Measurements from ENCODE around the gene SLC4A5.
"Not testable (repeated sequence)": the region's sequence is repeated elsewhere in the genome, so short reads cannot be mapped to it uniquely, and the experiment has no call there.

The SLC4A5 gene

DNA sequence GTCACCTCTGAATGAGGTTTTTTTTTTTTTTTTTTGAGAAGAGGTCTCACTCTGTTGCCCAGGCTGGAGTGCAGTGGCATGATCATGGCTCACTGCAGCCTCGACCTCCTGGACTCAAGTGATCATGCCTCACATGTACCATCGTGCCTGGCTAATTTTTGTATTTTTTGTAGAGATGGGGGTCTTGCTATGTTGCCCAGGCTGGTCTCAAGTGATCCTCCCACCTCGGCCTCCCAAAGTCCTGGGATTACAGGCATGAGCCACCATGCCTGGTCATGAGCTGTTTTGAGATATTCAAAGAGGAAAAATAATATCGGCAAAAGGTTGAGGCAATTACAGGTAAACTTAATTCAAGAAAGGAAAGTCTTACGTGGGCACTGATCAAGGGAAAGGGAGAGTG is 113.4 kb downstream of the SLC4A5 start:
- not testable (repeated sequence) for DNase-seq (ENCODE audit: low read depth, low spot score)

- no peak for DNase-seq (ENCODE audit: low read depth, low spot score)
These were observed 114.4 kb downstream of the SLC4A5 start for GRCh38 chr2:74228772-74229171.

DNA sequence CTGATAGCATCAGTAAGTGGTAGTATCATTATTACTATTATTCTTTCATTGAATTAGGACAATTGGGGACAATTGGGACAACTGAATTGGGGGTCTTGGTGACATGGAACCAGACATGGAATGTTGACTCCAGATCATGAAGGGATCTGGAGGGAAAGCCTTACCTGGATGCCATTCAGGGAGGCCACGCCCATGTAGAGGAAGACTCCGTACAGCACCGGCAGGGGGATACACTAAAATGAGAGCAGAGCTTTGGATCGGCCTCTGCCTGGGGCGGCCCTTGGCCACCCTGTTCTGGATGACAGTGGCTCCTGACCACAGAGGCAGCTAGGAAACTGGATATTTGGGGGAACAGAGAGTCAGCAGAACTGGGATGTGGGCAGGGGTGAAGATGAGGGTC is 115.6 kb downstream of the SLC4A5 start:
- no peak for DNase-seq (ENCODE audit: low read depth, low spot score)

DNA sequence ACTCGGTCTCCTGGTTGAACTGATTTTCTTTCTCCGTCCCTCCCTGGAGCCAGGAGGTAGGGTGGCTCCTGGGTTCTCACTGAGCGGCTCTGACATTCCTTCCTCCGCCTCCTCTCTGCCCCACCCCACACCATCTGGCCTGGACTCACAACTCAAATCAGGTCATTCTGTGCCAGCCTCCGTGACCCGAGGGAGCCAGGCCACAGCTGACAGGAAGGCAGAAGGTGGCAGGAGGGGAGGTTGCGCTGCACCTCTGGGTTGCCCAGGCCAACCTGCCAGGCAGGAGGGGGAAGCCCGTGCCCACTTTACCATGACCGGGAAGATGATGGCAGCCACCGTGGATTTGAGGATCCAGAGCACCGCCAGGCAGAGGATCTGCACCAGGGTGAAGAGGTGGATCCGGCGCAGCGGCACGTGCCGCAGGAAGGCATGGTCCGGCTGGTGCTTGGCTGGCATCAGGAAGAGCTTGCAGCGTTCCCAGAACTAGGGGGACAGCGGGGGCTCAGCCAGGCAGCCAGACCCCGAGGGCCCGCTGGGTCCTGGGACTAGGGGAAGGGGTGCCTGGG is 116.5 kb downstream of the SLC4A5 start:
- DNase-seq (ENCODE audit: low read depth, low spot score), result no peak

- DNase-seq (ENCODE audit: low read depth, low spot score), result no peak
These were observed 117.3 kb downstream of the SLC4A5 start for GRCh38 chr2:74225698-74226459.

GRCh38 chr2:74223941-74224770 is 119.1 kb downstream of the SLC4A5 start:
- DNase-seq (ENCODE audit: low read depth, low spot score), result no peak

GRCh38 chr2:74222300-74222650 is 120.9 kb downstream of the SLC4A5 start:
- DNase-seq (ENCODE audit: low read depth, low spot score), result no peak

GRCh38 chr2:74221604-74222299 is 121.5 kb downstream of the SLC4A5 start:
- DNase-seq (ENCODE audit: low read depth, low spot score), result no peak

DNA sequence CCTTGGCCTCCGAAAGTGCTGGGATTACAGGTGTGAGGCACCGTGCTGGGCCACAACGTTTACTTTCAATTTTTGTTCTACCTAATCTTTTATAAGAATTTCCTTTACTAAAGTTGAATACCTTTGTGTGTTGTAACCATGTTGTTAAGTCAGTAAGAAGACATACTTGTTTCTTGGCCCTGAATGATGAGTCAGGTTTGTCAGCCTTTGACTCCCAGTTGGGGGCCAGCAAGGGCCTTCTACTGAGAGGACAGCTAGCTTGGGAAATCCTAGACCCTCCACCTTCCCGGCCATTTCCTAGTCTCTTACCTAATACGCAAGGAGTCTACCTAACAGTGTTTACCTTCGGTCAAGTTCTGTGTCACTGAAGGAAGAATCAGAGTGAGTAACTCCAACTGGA is 122.1 kb downstream of the SLC4A5 start:
- no peak for DNase-seq (ENCODE audit: low read depth, low spot score)

- no peak for DNase-seq (ENCODE audit: low read depth, low spot score)
These were observed 123.2 kb downstream of the SLC4A5 start for GRCh38 chr2:74219846-74220486.

DNA sequence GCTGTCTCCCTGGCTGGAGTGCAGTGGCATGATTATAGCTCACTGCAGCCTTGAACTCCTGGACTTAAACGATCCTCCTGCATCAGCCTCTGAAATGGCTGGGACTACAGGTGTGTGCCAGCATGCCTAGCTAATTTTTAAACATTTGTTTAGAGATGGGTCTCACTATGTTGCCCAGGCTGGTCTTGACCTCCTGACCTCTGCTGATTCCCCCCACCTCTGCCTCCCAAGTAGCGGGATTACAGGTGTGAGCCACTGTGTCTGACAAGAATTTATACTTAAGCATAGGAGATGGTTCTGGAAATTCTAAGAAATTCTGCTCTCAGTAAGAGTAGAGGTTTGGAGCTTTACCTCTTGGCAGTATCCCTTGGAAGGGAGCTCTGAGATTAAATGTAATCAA is 126.6 kb downstream of the SLC4A5 start:
- DNase-seq (ENCODE audit: low read depth, low spot score), result no peak

GRCh38 chr2:74215771-74216170 is 127.4 kb downstream of the SLC4A5 start:
- DNase-seq (ENCODE audit: low read depth, low spot score), result not testable (repeated sequence)

GRCh38 chr2:74212702-74213410 is 130.4 kb downstream of the SLC4A5 start:
- DNase-seq (ENCODE audit: low read depth, low spot score), result no peak

GRCh38 chr2:74206180-74206688 is 137.0 kb downstream of the SLC4A5 start:
- DNase-seq (ENCODE audit: low read depth, low spot score), result peak; percentile 20

DNA sequence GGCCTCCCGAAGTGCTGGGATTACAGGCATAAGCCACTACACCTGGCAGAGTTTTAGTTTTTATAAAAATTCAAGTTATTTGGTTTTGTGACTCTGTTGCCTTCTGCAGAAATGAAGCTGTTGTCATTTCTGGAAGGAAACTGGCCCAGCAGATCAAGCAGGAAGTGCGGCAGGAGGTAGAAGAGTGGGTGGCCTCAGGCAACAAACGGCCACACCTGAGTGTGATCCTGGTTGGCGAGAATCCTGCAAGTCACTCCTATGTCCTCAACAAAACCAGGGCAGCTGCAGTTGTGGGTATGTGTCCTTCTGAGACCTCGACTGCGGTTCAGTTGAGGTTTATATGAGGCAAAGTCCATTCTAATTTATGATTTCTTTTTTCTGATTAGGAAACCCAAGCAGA is 137.6 kb downstream of the SLC4A5 start:
- DNase-seq (ENCODE audit: low read depth, low spot score), result no peak

DNA sequence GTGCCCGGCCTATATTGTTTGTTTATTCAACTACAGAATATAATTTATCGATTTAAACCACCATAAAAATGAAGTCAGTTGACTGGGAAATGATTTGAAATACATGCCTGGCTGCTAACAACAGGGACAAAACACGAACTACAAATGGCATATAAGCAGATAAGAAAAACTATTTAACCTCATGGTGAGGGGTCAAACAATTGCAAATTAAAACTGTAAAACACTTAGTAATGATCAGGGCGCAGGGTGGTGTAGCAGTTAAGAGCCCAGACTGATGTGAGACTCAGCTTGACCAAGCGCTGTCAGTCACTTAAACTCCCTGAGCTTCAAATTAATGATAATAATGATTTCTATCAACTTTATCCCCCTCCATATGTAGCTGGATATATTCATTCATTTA is 138.1 kb downstream of the SLC4A5 start:
- no peak for DNase-seq (ENCODE audit: low read depth, low spot score)

DNA sequence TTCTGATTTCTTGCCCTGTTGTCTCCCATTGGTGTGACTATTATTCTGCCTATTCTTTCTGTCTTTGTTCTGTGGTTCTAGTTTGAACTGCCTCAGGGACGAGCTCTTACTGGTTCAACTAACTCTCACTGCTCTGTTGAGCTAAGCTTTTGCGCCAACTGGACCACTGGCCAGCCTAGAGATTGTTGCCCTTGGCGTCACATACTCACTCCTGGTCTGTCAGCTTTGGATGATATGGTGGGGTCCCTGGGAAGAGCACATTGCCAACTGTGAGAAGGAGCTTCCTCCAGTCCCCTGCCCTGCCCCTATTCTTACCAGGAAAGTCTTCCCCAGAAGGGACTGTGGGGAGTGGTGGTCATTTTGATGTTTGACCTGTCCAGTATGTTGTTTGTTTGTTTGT is 138.8 kb downstream of the SLC4A5 start:
- no peak for DNase-seq (ENCODE audit: low read depth, low spot score)

- no peak for DNase-seq (ENCODE audit: low read depth, low spot score)
These were observed 141.6 kb downstream of the SLC4A5 start for GRCh38 chr2:74201596-74201995.

DNA sequence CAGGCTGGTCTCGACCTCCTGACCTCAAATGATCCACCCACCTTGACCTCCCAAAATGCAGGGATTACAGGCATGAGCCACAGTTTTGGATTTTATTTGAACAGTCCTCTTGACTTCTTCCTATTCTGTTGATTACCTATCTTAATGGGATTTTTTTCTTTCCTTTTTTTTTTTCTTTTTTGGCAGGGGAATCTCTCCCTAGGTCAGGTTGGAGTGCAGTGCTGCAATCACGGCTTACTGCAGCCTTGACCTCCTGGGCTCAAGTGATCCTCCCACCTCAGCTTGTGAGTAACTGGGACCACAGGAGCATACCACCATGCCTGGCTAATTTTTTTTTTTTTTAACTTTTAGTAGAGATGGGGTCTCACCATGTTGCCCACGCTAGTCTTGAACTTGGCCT is 142.0 kb downstream of the SLC4A5 start:
- no peak for DNase-seq (ENCODE audit: low read depth, low spot score)

DNA sequence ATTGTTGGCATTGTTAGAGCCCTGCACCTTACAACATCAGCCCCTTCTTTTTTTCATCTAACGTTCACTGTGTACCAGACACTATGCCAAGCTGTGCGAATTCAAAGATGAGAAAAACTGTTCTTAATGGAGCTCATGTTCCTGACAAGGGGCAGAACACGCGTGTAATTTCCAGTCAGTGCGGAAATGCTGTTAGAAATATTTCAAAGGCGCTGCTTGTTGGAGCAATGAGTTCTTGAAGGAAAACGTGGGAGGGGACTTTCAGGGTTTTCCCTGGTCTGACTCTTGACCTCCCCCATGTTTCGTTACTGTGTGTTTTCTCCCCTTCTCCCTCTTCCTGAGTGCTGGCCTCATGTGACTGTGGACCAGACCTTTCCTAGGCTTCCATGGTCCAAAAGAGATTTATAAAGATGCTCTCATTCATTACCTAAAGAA is 143.3 kb downstream of the SLC4A5 start:
- no peak for DNase-seq (ENCODE audit: low read depth, low spot score)

- no peak for DNase-seq (ENCODE audit: low read depth, low spot score)
These were observed 143.9 kb downstream of the SLC4A5 start for GRCh38 chr2:74199275-74199701.
